ENCODE measurements around the gene C10orf143.

GRCh38 chr10:130111113-130111851, 652 bp upstream of the C10orf143 start:
- TF ChIP-seq CTCF (IDR thresholded peaks at IDR 0.05) (no peak), EP300 (IDR thresholded peaks at IDR 0.05) (no peak), POLR2AphosphoS5 (IDR thresholded peaks at IDR 0.05) (peak; percentile 82 to 92 (median 88)), POLR2A (IDR thresholded peaks at IDR 0.05) (peak; percentile 64 to 80)
